GM12878 (cell line): ENCODE measurements around the gene FAM193A. TPM values are rescaled to one million over a fixed set of nuclear protein-coding genes. Genes with fewer than 3 reads are reported as not detected.

Experiments used
- ATF7 ChIP-seq: fragments of 450-650 bp; IDR thresholded peaks from 2 replicates; pipeline ENCODE4 v1.6.1; 2016; ENCODE audit warnings: low read depth, mild to moderate bottlenecking
- CBFB ChIP-seq: IDR thresholded peaks from 2 replicates; pipeline ENCODE4 v1.6.1; 2016; ENCODE audit warnings: antibody characterized with exemption, low read depth
- CBX3 ChIP-seq: fragments of 200-600 bp; sonication (generic); IDR thresholded peaks from 2 replicates; pipeline ENCODE4 v1.6.1; 2016; ENCODE audit warnings: low read depth, borderline replicate concordance
- EP300 ChIP-seq, 2 experiments: fragments of 150-350 bp in 1 of 2; IDR thresholded peaks; 2 replicates each; pipeline ENCODE4 v1.6.1; 2011 to 2012; ENCODE audit warnings: low read depth in 2 of 2, low read length in 2 of 2, borderline replicate concordance in 1 of 2, improper control_type of control experiment in 1 of 2, inconsistent platforms in 1 of 2; ENCODE audit not compliant: control insufficient read depth in 1 of 2
- GATAD2B ChIP-seq: fragments of 450-650 bp; conservative IDR thresholded peaks from 2 replicates; pipeline ENCODE4 v1.6.1; 2017; ENCODE audit warnings: low read depth, mild to moderate bottlenecking, moderate library complexity
- MYB ChIP-seq: fragments of 150-350 bp; IDR thresholded peaks from 2 replicates; pipeline ENCODE4 v1.6.1; 2014; ENCODE audit warnings: mild to moderate bottlenecking, low read depth, low read length, borderline replicate concordance
- PAX5 ChIP-seq: IDR thresholded peaks from 2 replicates; pipeline ENCODE4 v1.6.1; 2011; ENCODE audit warnings: low read depth, low read length, borderline replicate concordance
- SP1 ChIP-seq: IDR thresholded peaks from one replicate; pipeline ENCODE4 v1.6.1; 2011; ENCODE audit warnings: low read depth, low read length
- TCF7 ChIP-seq: IDR thresholded peaks from 2 replicates; pipeline ENCODE4 v1.6.1; 2014; ENCODE audit warnings: antibody characterized with exemption, borderline replicate concordance
- polyA plus RNA-seq, 11 experiments: library from polyadenylated mRNA; depleted of rRNA in 4 of 11; unstranded in 6 of 11; stranded (reverse) in 5 of 11; fragments of >200 nt; fragmentation: Nextera tagmentation in 4 of 11; fragmentation: Illumina TruSeq in 1 of 11; extraction: Ambion mirVana in 4 of 11; extraction: Trizol in 1 of 11; gene quantifications; 1 replicate in 1 of 11; 2 replicates in 10 of 11; pipeline versions ENCODE4 v1.2.1 to v1.2.3, GENCODE V29; 2011 to 2016; ENCODE audit warnings: inconsistent platforms in 2 of 11, missing spikeins in 2 of 11, low read depth in 1 of 11
- total RNA-seq, 4 experiments: library from RNA; depleted of rRNA in 3 of 4; stranded (reverse); fragments of >200 nt in 3 of 4; fragmentation: Illumina TruSeq in 1 of 4; extraction: Trizol in 1 of 4; gene quantifications; 2 replicates each; pipeline versions ENCODE4 v1.2.1 to v1.2.3, GENCODE V29; 2013 to 2021
- TF ChIP-seq, protein P1 (sequence below): fragments of 450-650 bp; IDR thresholded peaks from 2 replicates; pipeline ENCODE4 v1.6.1; 2016; ENCODE audit warnings: mild to moderate bottlenecking
- TF ChIP-seq, protein P2 (sequence below): IDR thresholded peaks from 2 replicates; pipeline ENCODE4 v1.6.1; 2012; ENCODE audit warnings: mild to moderate bottlenecking, low read depth, low read length
- TF ChIP-seq, protein P3 (sequence below): fragments of 450-650 bp; IDR thresholded peaks from 2 replicates; pipeline ENCODE4 v1.6.1; 2014; ENCODE audit warnings: mild to moderate bottlenecking
- TF ChIP-seq, protein P4 (sequence below): fragments of 150-350 bp; IDR thresholded peaks from 2 replicates; pipeline ENCODE4 v1.6.1; 2014; ENCODE audit warnings: mild to moderate bottlenecking, low read depth, low read length
- TF ChIP-seq, protein P5 (sequence below): IDR thresholded peaks from 2 replicates; pipeline ENCODE4 v1.6.1; 2012; ENCODE audit warnings: low read depth, low read length, improper control_type of control experiment
- TF ChIP-seq, protein P6 (sequence below): IDR thresholded peaks from 2 replicates; pipeline ENCODE4 v1.6.1; 2011; ENCODE audit warnings: low read depth, low read length, improper control_type of control experiment, borderline replicate concordance
- TF ChIP-seq, protein P7 (sequence below): fragments of 450-650 bp; IDR thresholded peaks from 2 replicates; pipeline ENCODE4 v1.6.1; 2017; ENCODE audit warnings: antibody characterized with exemption, mild to moderate bottlenecking, moderate library complexity

Gene FAM193A
- total and polyA plus RNA-seq, 10 of the 15 experiments (the other 5 are each of a cell fraction or from before 2014, with no cell fraction given) = 0.52 to 23.3 (median 7.4) TPM

DNA sequence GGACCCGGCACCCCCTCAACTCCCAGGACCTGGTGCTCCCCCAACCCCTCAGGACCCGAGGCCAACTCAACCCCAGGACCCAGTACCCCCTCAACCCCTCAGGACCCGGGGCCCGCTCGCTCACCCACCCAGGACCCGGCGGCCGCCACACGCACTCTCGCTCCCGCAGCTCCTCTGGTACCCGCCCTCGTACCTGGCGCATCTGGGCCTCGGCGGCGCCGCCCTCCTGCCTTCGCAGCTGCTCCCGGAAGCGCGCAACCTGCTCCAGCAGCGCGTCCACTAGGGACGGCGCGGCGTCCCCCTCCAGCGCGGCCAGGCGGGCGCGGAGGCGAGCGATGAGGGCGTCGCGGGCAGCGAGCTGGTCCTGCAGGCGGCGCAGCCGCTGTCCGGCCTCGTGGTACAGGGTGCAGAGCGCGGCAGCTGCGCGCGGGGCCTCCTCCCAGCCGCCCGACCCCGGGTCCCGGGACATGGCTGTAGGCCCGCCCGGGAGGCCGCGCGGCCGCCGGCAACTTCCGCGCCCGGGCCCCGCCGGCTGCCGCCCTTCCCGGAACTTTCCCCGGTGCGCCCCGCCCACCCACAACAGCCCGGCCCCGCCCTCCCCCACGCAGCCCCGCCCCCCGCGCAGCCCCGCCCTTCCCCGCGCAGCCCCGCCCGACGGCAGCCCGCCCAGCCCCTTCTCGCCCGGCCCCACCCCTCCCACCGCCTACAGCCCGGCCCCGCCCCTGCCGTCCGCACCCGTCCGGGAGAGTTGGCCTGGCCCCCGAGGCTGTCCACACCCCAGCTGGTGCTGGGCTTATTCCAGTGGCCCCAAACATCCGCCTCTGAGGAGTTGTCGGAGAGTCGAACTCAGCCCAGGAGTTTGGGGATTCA lies 219.6 kb downstream of the FAM193A start, which contains the start of gene TNIP2 (continued):
- TF ChIP-seq, protein P1, sequence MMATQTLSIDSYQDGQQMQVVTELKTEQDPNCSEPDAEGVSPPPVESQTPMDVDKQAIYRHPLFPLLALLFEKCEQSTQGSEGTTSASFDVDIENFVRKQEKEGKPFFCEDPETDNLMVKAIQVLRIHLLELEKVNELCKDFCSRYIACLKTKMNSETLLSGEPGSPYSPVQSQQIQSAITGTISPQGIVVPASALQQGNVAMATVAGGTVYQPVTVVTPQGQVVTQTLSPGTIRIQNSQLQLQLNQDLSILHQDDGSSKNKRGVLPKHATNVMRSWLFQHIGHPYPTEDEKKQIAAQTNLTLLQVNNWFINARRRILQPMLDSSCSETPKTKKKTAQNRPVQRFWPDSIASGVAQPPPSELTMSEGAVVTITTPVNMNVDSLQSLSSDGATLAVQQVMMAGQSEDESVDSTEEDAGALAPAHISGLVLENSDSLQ = no peak
- TF ChIP-seq CBX3 (no peak), EP300 (IDR thresholded peaks at IDR 0.05; ENCODE audit: borderline replicate concordance in 1 of 2, control insufficient read depth in 1 of 2, low read depth in 2 of 2, low read length in 2 of 2) (no peak), ATF7 (no peak), MYB (no peak), TCF7 (no peak), CBFB (no peak), GATAD2B (peak; percentile 99), SP1 (peak; percentile 9), PAX5 (no peak)
- TF ChIP-seq, protein P2, sequence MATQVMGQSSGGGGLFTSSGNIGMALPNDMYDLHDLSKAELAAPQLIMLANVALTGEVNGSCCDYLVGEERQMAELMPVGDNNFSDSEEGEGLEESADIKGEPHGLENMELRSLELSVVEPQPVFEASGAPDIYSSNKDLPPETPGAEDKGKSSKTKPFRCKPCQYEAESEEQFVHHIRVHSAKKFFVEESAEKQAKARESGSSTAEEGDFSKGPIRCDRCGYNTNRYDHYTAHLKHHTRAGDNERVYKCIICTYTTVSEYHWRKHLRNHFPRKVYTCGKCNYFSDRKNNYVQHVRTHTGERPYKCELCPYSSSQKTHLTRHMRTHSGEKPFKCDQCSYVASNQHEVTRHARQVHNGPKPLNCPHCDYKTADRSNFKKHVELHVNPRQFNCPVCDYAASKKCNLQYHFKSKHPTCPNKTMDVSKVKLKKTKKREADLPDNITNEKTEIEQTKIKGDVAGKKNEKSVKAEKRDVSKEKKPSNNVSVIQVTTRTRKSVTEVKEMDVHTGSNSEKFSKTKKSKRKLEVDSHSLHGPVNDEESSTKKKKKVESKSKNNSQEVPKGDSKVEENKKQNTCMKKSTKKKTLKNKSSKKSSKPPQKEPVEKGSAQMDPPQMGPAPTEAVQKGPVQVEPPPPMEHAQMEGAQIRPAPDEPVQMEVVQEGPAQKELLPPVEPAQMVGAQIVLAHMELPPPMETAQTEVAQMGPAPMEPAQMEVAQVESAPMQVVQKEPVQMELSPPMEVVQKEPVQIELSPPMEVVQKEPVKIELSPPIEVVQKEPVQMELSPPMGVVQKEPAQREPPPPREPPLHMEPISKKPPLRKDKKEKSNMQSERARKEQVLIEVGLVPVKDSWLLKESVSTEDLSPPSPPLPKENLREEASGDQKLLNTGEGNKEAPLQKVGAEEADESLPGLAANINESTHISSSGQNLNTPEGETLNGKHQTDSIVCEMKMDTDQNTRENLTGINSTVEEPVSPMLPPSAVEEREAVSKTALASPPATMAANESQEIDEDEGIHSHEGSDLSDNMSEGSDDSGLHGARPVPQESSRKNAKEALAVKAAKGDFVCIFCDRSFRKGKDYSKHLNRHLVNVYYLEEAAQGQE = no peak
- TF ChIP-seq, protein P3, sequence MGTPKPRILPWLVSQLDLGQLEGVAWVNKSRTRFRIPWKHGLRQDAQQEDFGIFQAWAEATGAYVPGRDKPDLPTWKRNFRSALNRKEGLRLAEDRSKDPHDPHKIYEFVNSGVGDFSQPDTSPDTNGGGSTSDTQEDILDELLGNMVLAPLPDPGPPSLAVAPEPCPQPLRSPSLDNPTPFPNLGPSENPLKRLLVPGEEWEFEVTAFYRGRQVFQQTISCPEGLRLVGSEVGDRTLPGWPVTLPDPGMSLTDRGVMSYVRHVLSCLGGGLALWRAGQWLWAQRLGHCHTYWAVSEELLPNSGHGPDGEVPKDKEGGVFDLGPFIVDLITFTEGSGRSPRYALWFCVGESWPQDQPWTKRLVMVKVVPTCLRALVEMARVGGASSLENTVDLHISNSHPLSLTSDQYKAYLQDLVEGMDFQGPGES = no peak
- TF ChIP-seq, protein P4, sequence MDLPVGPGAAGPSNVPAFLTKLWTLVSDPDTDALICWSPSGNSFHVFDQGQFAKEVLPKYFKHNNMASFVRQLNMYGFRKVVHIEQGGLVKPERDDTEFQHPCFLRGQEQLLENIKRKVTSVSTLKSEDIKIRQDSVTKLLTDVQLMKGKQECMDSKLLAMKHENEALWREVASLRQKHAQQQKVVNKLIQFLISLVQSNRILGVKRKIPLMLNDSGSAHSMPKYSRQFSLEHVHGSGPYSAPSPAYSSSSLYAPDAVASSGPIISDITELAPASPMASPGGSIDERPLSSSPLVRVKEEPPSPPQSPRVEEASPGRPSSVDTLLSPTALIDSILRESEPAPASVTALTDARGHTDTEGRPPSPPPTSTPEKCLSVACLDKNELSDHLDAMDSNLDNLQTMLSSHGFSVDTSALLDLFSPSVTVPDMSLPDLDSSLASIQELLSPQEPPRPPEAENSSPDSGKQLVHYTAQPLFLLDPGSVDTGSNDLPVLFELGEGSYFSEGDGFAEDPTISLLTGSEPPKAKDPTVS = no peak
- TF ChIP-seq, protein P5, sequence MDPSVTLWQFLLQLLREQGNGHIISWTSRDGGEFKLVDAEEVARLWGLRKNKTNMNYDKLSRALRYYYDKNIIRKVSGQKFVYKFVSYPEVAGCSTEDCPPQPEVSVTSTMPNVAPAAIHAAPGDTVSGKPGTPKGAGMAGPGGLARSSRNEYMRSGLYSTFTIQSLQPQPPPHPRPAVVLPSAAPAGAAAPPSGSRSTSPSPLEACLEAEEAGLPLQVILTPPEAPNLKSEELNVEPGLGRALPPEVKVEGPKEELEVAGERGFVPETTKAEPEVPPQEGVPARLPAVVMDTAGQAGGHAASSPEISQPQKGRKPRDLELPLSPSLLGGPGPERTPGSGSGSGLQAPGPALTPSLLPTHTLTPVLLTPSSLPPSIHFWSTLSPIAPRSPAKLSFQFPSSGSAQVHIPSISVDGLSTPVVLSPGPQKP = no peak
- TF ChIP-seq, protein P6, sequence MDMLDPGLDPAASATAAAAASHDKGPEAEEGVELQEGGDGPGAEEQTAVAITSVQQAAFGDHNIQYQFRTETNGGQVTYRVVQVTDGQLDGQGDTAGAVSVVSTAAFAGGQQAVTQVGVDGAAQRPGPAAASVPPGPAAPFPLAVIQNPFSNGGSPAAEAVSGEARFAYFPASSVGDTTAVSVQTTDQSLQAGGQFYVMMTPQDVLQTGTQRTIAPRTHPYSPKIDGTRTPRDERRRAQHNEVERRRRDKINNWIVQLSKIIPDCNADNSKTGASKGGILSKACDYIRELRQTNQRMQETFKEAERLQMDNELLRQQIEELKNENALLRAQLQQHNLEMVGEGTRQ = no peak
- TF ChIP-seq, protein P7, sequence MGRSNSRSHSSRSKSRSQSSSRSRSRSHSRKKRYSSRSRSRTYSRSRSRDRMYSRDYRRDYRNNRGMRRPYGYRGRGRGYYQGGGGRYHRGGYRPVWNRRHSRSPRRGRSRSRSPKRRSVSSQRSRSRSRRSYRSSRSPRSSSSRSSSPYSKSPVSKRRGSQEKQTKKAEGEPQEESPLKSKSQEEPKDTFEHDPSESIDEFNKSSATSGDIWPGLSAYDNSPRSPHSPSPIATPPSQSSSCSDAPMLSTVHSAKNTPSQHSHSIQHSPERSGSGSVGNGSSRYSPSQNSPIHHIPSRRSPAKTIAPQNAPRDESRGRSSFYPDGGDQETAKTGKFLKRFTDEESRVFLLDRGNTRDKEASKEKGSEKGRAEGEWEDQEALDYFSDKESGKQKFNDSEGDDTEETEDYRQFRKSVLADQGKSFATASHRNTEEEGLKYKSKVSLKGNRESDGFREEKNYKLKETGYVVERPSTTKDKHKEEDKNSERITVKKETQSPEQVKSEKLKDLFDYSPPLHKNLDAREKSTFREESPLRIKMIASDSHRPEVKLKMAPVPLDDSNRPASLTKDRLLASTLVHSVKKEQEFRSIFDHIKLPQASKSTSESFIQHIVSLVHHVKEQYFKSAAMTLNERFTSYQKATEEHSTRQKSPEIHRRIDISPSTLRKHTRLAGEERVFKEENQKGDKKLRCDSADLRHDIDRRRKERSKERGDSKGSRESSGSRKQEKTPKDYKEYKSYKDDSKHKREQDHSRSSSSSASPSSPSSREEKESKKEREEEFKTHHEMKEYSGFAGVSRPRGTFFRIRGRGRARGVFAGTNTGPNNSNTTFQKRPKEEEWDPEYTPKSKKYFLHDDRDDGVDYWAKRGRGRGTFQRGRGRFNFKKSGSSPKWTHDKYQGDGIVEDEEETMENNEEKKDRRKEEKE = peak; percentile 49; the same call in 1 of the 2 replicates
